ENCODE results near the gene LCE1F.

DNA sequence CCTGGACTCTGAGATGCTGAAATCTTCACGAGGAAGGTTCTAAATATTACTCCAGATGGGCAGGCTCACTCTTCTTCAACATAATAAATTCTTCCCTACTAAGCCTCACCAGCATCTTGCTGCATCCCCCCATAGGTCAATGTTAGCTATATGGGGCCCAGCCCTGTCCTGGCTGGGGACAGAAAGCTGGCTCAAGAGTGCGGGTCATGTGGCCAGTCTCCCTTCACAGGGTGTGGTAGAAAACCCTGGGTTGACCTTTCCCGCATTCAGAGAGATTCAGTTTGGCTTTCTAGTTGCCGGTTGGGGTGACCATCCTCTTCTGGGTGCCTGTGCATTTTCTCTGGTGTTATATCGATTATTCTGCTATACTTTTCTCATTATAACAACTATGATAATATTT, 36.9 kb upstream of the LCE1F start:
- TF ChIP-seq, protein P1, sequence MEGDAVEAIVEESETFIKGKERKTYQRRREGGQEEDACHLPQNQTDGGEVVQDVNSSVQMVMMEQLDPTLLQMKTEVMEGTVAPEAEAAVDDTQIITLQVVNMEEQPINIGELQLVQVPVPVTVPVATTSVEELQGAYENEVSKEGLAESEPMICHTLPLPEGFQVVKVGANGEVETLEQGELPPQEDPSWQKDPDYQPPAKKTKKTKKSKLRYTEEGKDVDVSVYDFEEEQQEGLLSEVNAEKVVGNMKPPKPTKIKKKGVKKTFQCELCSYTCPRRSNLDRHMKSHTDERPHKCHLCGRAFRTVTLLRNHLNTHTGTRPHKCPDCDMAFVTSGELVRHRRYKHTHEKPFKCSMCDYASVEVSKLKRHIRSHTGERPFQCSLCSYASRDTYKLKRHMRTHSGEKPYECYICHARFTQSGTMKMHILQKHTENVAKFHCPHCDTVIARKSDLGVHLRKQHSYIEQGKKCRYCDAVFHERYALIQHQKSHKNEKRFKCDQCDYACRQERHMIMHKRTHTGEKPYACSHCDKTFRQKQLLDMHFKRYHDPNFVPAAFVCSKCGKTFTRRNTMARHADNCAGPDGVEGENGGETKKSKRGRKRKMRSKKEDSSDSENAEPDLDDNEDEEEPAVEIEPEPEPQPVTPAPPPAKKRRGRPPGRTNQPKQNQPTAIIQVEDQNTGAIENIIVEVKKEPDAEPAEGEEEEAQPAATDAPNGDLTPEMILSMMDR (IDR thresholded peaks at IDR 0.05), result no peak
- TF ChIP-seq POLR2A (IDR thresholded peaks at IDR 0.05) (no peak), POLR2AphosphoS5 (IDR thresholded peaks at IDR 0.05; ENCODE audit: insufficient read depth in 1 of 2, low read depth in 1 of 2) (no peak)
